Measurements from ENCODE around the gene RASSF9.

RASSF9 gene

GRCh38 chr12:85836197-85837090, at the start of gene RASSF9:
TSS of gene RASSF9 (minus strand) at chr12:85836409. CDS start at chr12:85836201, 208 bp downstream.
- DNase-seq (ENCODE audit: low spot score): no peak

- no peak for DNase-seq (ENCODE audit: low spot score)
Observed at GRCh38 chr12:85883763-85884162, 47.6 kb upstream of the RASSF9 start.

GRCh38 chr12:85877459-85877858, 41.2 kb upstream of the RASSF9 start:
- no peak for DNase-seq (ENCODE audit: low spot score)

GRCh38 chr12:85874031-85874461, 37.8 kb upstream of the RASSF9 start, which contains the start of gene NTS:
TSS of gene NTS (plus strand) at chr12:85874295. CDS start at chr12:85874404, 109 bp downstream.
- DNase-seq (ENCODE audit: low spot score): peak; percentile 6

- DNase-seq (ENCODE audit: low spot score): peak; percentile 79
Observed at GRCh38 chr12:85872497-85873091, 36.4 kb upstream of the RASSF9 start.

- DNase-seq (ENCODE audit: low spot score): peak; percentile 57
Observed at GRCh38 chr12:85866986-85867776, 31.0 kb upstream of the RASSF9 start.

GRCh38 chr12:85865890-85866289, 29.7 kb upstream of the RASSF9 start:
- DNase-seq (ENCODE audit: low spot score): no peak

- no peak for DNase-seq (ENCODE audit: low spot score)
Observed at GRCh38 chr12:85856966-85857365, 20.8 kb upstream of the RASSF9 start.

GRCh38 chr12:85855305-85855704, 19.1 kb upstream of the RASSF9 start:
- DNase-seq (ENCODE audit: low spot score): no peak

GRCh38 chr12:85849344-85849743, 13.1 kb upstream of the RASSF9 start:
- no peak for DNase-seq (ENCODE audit: low spot score)

- no peak for DNase-seq (ENCODE audit: low spot score)
Observed at GRCh38 chr12:85843606-85844310, 7.5 kb upstream of the RASSF9 start.

- DNase-seq (ENCODE audit: low spot score): no peak
Observed at GRCh38 chr12:85835426-85836196, 598 bp downstream of the RASSF9 start.

GRCh38 chr12:85834378-85834777, 1.8 kb downstream of the RASSF9 start:
- DNase-seq (ENCODE audit: low spot score): no peak

GRCh38 chr12:85833579-85833978, 2.6 kb downstream of the RASSF9 start:
- no peak for DNase-seq (ENCODE audit: low spot score)

GRCh38 chr12:85831327-85831990, 4.8 kb downstream of the RASSF9 start:
- no peak for DNase-seq (ENCODE audit: low spot score)

GRCh38 chr12:85829391-85829790, 6.8 kb downstream of the RASSF9 start:
- DNase-seq (ENCODE audit: low spot score): peak; percentile 22

GRCh38 chr12:85828576-85828975, 7.6 kb downstream of the RASSF9 start:
- DNase-seq (ENCODE audit: low spot score): no peak

- DNase-seq (ENCODE audit: low spot score): no peak
Observed at GRCh38 chr12:85825746-85826145, 10.5 kb downstream of the RASSF9 start.

GRCh38 chr12:85823436-85824180, 12.6 kb downstream of the RASSF9 start:
- peak; percentile 13 for DNase-seq (ENCODE audit: low spot score)

- DNase-seq (ENCODE audit: low spot score): no peak
Observed at GRCh38 chr12:85821759-85822158, 14.4 kb downstream of the RASSF9 start.
